GM08714 (cell line): ENCODE data around the gene SLC6A6.

Experiments used
- H3K4me3 ChIP-seq: fragments of 200-500 bp; sonication (Bioruptor generic); 2 replicates; pipeline ENCODE4 v1.5.1; 2014; ENCODE audit warnings: mild to moderate bottlenecking, low read length, inconsistent platforms
- ZNF274 ChIP-seq: IDR thresholded peaks from 2 replicates; pipeline ENCODE4 v1.6.1; 2012; ENCODE audit warnings: mild to moderate bottlenecking, low read depth, low read length

SLC6A6 gene

GRCh38 chr3:14402304-14402811, at the start of gene SLC6A6:
Gene SLC6A6 (plus strand): TSS chr3:14402606. CDS start chr3:14443635, 41,029 bp downstream.
- TF ChIP-seq ZNF274: no peak
- H3K4me3 ChIP-seq: peak within 1 kb of the TSS; percentile 85

DNA sequence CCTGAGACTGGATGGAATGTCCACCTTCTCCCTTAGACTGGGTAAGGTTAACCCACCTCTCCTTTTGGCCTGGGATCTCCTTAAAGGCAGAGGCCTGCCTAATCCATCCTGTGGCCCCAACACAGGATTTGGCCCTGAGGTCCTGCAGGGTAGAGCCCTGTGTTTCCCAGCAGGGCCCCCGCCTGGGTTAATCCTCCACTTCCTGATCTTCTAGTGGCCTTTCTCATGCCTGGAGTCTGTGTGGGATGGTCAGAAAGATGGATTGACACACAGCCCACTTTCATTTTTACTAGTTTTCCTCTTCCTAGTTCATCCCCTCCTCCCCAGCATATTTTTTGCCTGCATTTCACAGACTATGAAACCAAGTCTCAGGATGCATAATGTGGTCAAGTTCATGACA, 48.9 kb upstream of the SLC6A6 start:
- H3K4me3 ChIP-seq: no peak overlapping the region
- no peak for TF ChIP-seq ZNF274

GRCh38 chr3:14357463-14357862, 44.9 kb upstream of the SLC6A6 start:
- no peak for TF ChIP-seq ZNF274
- no peak overlapping the region for H3K4me3 ChIP-seq

DNA sequence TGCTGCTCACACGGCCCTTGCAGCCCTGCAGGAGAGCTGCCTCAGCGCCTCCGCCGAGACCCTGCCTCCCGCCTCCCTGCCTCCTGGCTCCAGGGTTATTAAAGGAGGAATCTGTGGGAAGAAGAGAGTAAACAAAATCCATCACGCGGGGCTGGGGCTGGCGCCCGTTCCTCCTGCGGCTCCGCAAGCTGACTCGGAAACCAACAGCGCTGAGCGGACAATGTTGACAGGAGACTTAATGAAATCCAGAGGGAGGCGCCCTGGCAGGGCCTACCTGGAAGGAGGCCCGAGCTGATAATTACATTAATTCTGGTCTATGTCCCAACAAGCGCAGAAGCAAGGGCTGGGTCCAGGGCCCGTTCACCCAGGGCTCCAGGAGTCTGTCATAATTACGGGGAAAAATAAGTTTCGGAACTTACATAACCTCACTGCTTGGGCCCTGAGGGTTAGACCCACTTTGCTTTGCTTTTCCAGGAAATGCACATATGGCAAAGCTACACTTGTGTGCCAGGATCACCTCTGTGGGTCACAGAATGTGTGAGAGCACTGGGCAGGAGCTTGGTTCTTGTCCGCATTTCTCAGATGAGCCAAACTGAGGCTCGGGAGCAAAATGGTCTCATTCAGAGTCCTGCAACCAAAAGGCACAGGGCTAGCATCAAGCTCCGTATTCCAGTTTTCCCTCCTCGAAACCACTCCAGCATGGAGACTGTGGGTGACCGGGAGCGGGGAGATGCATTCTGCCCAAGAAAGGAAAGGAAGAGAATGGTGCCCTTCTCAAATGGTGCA, 43.8 kb upstream of the SLC6A6 start:
- no peak for TF ChIP-seq ZNF274
- no peak overlapping the region for H3K4me3 ChIP-seq

- TF ChIP-seq ZNF274: no peak
- no peak overlapping the region for H3K4me3 ChIP-seq
These were observed 43.1 kb upstream of the SLC6A6 start for GRCh38 chr3:14359348-14359747.

DNA sequence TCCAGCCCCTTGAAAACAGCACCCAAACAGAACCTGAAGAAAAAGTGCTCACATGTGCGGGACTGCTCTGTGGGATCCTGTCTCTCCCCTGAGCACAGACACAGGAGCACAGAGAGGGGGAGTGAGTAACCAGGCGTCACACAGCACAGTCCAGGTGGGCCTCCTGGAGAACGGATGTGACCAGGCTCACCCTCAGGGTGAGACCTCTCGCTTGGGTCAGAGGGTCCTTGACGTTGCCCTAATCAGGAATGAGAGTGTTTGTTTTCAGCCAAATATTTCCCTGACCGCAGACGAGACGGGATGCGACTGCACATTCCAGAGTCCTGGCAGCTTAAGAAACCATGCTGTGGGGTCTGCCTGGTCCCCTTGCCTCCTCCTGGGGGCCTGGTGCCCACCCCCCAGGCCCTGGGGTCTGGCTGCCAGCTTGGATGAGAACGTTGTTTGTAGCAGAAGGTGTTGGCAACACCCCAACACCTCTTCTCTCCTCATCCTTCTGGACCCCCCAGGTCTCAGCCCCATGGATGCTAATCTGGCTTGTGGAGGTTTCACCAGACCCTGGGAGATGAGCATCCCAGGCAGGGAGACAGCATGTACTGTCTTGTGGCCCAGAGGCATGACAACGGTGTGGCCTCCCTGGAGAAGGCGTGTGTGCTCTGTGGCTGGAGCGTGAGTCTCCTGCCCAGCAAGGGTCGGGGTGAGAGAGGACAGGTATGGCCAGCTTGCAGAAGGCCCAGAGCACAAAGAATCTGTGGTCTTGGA, 42.1 kb upstream of the SLC6A6 start:
- no peak overlapping the region for H3K4me3 ChIP-seq
- no peak for TF ChIP-seq ZNF274

DNA sequence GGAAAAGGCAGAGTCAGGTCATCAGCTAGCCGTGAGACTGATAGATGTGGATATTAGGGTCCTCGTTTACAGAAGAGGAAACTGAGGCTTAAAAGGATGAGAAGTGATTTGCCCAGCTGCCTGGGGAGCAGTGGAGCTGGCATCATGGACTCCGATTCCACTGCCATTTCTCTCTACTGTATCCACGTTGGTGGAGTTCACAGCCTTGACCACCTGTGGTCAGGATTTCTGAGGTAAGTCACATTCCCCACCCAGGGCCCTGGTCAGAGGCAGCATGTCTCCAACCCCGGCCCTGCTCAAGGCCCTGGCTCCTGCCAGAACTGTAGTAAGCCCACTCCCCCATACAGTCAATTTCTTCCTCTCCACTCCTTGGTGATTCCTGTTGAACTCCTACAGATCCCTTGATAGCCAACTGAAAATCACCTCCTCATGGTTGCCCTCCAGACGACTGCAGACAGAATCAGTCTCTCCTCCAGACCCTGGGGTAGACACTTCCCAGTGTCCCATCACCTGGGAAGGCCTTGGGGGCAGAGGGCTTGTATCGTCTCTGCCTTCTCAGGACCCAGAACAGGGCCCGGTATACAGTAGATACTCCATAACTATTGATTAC, 41.2 kb upstream of the SLC6A6 start:
- TF ChIP-seq ZNF274: no peak
- H3K4me3 ChIP-seq: no peak overlapping the region

DNA sequence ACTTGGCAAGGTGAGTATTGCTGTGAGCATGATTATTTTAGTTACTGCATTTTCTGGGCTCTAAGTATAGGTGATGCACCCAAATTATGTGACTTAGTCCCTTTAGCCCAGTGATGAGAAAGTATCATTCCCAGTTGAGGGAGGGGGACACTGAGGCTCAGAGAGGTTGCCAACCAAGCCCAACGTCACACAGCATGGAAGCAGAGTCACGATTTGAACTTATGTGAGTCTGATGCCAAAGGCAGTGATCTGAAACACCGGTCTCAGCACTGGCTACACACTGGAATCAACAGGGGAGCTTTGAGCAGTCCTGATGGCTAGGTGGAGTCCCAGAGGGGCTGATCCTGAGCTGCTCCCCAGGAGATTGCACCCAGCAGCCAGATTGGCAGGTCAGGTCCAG, 39.5 kb upstream of the SLC6A6 start:
- H3K4me3 ChIP-seq: no peak overlapping the region
- TF ChIP-seq ZNF274: no peak

GRCh38 chr3:14363379-14363778, 39.0 kb upstream of the SLC6A6 start:
- no peak overlapping the region for H3K4me3 ChIP-seq
- TF ChIP-seq ZNF274: no peak

DNA sequence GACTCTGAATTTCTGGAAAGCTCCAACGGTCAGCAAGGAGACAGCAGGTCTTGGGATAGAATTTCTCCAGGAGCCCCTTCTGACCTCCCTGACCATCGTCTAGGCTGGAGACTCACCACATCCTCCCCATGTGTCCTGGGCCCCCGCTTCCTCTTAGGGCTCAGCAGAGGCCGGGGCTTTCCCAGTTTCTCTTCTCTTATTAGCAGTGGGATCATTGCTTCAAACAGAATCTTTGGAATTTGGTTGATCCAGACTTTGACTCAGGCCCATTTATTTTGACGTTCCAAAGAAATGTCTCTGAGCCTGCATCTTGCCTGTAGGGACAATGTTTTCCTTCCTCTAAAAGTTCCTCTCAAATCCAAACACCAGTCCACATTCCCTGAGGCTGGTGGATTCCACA, 38.4 kb upstream of the SLC6A6 start:
- H3K4me3 ChIP-seq: no peak overlapping the region
- TF ChIP-seq ZNF274: no peak

GRCh38 chr3:14364580-14365292, 37.7 kb upstream of the SLC6A6 start:
- no peak for TF ChIP-seq ZNF274
- H3K4me3 ChIP-seq: no peak overlapping the region

DNA sequence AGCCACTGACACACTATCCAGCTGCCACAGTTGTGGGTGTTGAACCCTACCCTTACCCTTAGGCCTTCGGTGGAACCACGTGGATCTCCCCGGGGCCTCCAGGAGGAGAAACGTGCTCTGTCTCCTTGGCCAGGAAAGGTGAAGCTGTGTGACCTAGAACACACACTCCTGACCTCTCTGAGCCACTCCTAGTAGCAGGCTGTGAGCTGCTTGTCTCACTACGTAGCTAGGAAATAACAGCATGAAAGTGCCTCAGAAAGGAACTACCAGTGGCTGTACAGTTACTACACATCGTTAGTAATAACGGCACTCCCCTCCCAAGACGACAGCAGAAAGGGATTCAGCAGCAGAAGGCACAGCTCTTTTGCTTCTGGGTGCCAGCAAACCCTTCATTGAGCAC, 36.2 kb upstream of the SLC6A6 start:
- H3K4me3 ChIP-seq: no peak overlapping the region
- no peak for TF ChIP-seq ZNF274

DNA sequence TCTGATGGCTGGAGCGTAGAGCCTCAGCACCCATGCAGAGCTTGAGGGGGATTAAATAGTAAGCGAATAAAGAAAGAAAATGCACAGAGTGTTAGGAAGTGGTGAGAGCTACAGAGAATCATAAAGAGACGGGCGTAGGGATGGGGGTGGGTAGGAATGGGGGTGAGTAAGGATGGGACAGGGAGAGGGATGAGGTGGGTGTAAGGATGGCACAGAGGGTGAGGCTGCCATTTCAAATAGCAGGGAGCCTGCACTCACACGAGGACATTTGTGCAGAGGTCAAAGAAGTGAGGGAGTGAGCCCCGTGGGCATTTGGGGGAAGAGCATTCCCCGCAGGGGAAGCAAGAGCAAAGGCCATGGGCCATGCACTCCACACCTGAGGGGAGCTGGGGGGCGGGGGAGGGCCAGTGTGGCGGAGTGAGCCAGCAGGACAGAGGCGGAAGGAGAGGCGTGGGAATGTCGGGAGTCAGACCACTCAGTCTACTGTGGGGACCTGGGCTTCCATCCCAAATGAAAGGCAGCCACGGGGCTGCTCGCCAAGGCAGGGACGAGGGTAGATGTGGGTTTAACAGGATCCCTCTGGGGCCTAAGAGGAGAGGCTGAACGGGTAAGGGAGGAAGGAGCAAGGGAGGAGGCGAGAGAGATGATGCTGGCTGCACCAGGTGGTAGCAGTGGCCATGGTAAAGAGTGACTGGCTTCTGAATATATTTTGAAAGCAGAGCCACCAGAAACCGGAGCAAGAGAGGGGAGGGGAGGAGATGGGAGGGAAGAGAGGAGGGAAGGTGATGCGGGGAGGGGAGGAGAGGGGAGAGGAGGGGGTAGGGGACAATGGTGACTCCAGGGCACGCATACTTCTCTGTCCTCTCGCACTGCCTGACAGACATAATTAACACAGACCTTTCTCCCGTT, 35.2 kb upstream of the SLC6A6 start:
- H3K4me3 ChIP-seq: no peak overlapping the region
- no peak for TF ChIP-seq ZNF274
